Measurements from ENCODE around the gene OCA2.

DNA sequence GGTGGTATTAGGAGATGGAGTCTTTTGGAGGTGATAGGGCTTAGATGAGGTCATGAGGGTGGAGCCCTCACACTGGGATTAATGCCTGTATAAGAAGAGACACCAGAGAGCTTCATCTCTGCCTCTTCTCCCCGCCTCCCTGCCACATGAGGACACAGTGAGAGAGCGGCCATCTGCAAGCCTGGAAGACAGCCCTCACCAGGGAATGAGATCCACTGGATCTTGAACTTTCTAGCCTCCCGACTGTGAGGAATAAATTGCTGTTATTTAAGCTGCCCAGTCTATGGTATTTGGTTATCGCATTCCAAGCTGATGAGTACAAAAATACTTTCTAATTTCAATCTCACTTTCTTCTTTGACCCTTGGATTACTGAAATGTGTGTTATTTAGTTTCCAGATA, 121.4 kb downstream of the OCA2 start:
- TF ChIP-seq, protein P1, sequence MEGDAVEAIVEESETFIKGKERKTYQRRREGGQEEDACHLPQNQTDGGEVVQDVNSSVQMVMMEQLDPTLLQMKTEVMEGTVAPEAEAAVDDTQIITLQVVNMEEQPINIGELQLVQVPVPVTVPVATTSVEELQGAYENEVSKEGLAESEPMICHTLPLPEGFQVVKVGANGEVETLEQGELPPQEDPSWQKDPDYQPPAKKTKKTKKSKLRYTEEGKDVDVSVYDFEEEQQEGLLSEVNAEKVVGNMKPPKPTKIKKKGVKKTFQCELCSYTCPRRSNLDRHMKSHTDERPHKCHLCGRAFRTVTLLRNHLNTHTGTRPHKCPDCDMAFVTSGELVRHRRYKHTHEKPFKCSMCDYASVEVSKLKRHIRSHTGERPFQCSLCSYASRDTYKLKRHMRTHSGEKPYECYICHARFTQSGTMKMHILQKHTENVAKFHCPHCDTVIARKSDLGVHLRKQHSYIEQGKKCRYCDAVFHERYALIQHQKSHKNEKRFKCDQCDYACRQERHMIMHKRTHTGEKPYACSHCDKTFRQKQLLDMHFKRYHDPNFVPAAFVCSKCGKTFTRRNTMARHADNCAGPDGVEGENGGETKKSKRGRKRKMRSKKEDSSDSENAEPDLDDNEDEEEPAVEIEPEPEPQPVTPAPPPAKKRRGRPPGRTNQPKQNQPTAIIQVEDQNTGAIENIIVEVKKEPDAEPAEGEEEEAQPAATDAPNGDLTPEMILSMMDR (IDR thresholded peaks at IDR 0.05; ENCODE audit: low read depth, low read length) = no peak
- no peak for TF ChIP-seq EZH2phosphoT487 (IDR thresholded peaks at IDR 0.05; ENCODE audit: low read depth)
